ENCODE measurements around the gene ANGPTL4. TPM values are rescaled to one million over a fixed set of nuclear protein-coding genes. Genes with fewer than 3 reads are reported as not detected.

Gene ANGPTL4
- polyA plus RNA-seq, 2 of the 4 experiments (the other 2 are of a cell fraction), result 12.3 to 30.8 TPM

- H3K4me1 ChIP-seq, result peaks cover 3% of the 10 kb centered on the region; the same call in 1 of the 3 replicates
- POLR2A ChIA-PET, result interaction anchor here (0.6 kb wide), 1 partner anchor 13 kb away, joined by 10 read pairs; no protein-coding TSS in a partner anchor
- no peak for FAIRE-seq
- ATAC-seq, result no peak
- no peak overlapping the region for H3K27ac ChIP-seq
- no peak for TF ChIP-seq FOXS1 (CRISPR knock-in tag; IDR thresholded peaks at IDR 0.05)
- TF ChIP-seq HOXA7 (CRISPR knock-in tag; IDR thresholded peaks at IDR 0.05), result no peak
- no peak for TF ChIP-seq HEYL (CRISPR knock-in tag; IDR thresholded peaks at IDR 0.05)
- no peak for TF ChIP-seq KDM5A (IDR thresholded peaks at IDR 0.05)
- TF ChIP-seq SMC3 (IDR thresholded peaks at IDR 0.05), result no peak
- TF ChIP-seq ZNF302 (CRISPR knock-in tag; IDR thresholded peaks at IDR 0.05), result no peak
- TF ChIP-seq KDM1A (IDR thresholded peaks at IDR 0.05; ENCODE audit: low read depth), result no peak
- TF ChIP-seq PBX3 (IDR thresholded peaks at IDR 0.05), result no peak
- no peak for TF ChIP-seq MAFK (IDR thresholded peaks at IDR 0.05; ENCODE audit: partially characterized antibody)
- no peak for TF ChIP-seq BHLHE40 (IDR thresholded peaks at IDR 0.05; ENCODE audit: low read depth, low read length)
- no peaks in the 10 kb centered on the region for H3K9me3 ChIP-seq
- H3K4me2 ChIP-seq, result no peak overlapping the region
- H3K4me3 ChIP-seq, result no peak overlapping the region
- CTCF ChIA-PET, result interaction anchor here (0.6 kb wide), 1 partner anchor 27 kb away, joined by 3 read pairs; no protein-coding TSS in a partner anchor
- no peak for DNase-seq (ENCODE audit: low read depth in 1 of 2, low spot score in 1 of 2)
- 97% methylated on average over 4 of the region's 4 CpGs for WGBS (ENCODE audit: missing lambda C conversion rate)
These were observed 52.8 kb downstream of the ANGPTL4 start for GRCh38 chr19:8416796-8417195.

GRCh38 chr19:8421484-8422461 is 57.8 kb downstream of the ANGPTL4 start:
- Histone ChIP-seq H3K4me1 (peaks cover 17% of the 10 kb centered on the region), H3K9me3 (no peaks in the 10 kb centered on the region), H3K4me3 (no peak overlapping the region), H3K27ac (no peak overlapping the region), H3K4me2 (no peak overlapping the region)
- WGBS (ENCODE audit: missing lambda C conversion rate), result 91% methylated on average over 17 of the region's 28 CpGs
- DNase-seq (ENCODE audit: low read depth in 1 of 2, low spot score in 1 of 2) (no peak), FAIRE-seq (no peak), ATAC-seq (no peak)
- TF ChIP-seq NR3C1 (IDR thresholded peaks at IDR 0.05), result no peak
- TF ChIP-seq HEYL (CRISPR knock-in tag; IDR thresholded peaks at IDR 0.05), result no peak
- TF ChIP-seq RCOR1 (IDR thresholded peaks at IDR 0.05; ENCODE audit: low read depth, low read length), result no peak
- no peak for TF ChIP-seq BCL3 (IDR thresholded peaks at IDR 0.05)
- TF ChIP-seq MYC (IDR thresholded peaks at IDR 0.05; ENCODE audit: borderline replicate concordance, low read length), result no peak
- TF ChIP-seq HES2 (IDR thresholded peaks at IDR 0.05), result no peak
- TF ChIP-seq ZSCAN20 (CRISPR knock-in tag; IDR thresholded peaks at IDR 0.05), result no peak
- TF ChIP-seq NPAS2 (CRISPR knock-in tag; IDR thresholded peaks at IDR 0.05; ENCODE audit: borderline replicate concordance), result no peak
- TF ChIP-seq MAX (IDR thresholded peaks at IDR 0.05), result no peak
- TF ChIP-seq EHMT2 (IDR thresholded peaks at IDR 0.05; ENCODE audit: low read depth), result no peak
- TF ChIP-seq SREBF2 (IDR thresholded peaks at IDR 0.05), result no peak
- TF ChIP-seq POLR2AphosphoS2 (conservative IDR thresholded peaks at IDR 0.05; ENCODE audit: low read length), result no peak
- TF ChIP-seq RARB (CRISPR knock-in tag; IDR thresholded peaks at IDR 0.05), result no peak
- no peak for TF ChIP-seq SMC3 (IDR thresholded peaks at IDR 0.05)
- CTCF ChIA-PET, result interaction anchor here (1.7 kb wide), 1 partner anchor 9 kb away, joined by 7 read pairs; the partner anchor contains the start of gene MARCHF2
- POLR2A ChIA-PET, result interaction anchor here (0.9 kb wide), 1 partner anchor 9 kb away, joined by 5 read pairs; the partner anchor contains the start of gene MARCHF2

All from A549 (cell line).